ENCODE data around the gene CDHR3. TPM values are rescaled to one million over a fixed set of nuclear protein-coding genes. Genes with fewer than 3 reads are reported as not detected.

The CDHR3 gene, protein sequence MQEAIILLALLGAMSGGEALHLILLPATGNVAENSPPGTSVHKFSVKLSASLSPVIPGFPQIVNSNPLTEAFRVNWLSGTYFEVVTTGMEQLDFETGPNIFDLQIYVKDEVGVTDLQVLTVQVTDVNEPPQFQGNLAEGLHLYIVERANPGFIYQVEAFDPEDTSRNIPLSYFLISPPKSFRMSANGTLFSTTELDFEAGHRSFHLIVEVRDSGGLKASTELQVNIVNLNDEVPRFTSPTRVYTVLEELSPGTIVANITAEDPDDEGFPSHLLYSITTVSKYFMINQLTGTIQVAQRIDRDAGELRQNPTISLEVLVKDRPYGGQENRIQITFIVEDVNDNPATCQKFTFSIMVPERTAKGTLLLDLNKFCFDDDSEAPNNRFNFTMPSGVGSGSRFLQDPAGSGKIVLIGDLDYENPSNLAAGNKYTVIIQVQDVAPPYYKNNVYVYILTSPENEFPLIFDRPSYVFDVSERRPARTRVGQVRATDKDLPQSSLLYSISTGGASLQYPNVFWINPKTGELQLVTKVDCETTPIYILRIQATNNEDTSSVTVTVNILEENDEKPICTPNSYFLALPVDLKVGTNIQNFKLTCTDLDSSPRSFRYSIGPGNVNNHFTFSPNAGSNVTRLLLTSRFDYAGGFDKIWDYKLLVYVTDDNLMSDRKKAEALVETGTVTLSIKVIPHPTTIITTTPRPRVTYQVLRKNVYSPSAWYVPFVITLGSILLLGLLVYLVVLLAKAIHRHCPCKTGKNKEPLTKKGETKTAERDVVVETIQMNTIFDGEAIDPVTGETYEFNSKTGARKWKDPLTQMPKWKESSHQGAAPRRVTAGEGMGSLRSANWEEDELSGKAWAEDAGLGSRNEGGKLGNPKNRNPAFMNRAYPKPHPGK
- total RNA-seq, result 0.62 TPM
- long read RNA-seq, partial matches to known transcripts, result 0 of 1 reads
- long read RNA-seq, other reads (novel, unspliced or antisense), result 1 of 1 reads

DNA sequence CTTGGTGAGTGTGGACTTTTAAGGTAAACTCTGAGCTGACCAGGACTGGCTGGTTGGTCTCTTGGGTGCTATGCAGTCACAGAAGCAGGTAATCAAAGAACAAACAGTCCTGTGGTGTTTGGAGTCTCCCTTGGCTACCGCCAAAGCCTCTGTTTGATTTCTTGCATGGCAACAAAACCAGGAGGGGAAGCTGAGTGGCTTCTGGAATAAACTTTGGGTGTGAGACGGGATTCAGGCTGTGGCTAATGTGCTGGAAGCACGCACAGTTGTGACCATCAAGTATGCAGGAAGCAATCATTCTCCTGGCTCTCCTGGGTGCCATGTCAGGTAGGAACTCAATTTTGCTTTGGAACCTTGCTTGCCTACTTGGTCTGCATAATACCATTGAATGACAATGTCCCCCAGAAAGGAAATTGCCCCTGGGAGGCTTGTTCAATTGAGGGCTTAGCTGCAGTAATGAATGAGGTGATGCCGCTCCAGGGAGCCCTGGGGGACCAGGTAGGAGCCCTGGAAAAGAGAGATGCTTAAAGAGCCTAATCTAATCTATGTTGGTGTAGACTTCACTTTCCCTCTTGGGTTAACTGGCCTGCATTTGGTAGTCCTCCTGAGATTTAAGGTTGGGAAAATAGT is at the start of gene CDHR3:
Gene CDHR3 (plus strand): TSS at position 227 of the 630 bp plus-strand sequence. CDS start 55 bp downstream, at position 282.
- DNase-seq (ENCODE audit: low spot score), result no peak
- intact Hi-C loops (cut with DNase I), result no loop called here

DNA sequence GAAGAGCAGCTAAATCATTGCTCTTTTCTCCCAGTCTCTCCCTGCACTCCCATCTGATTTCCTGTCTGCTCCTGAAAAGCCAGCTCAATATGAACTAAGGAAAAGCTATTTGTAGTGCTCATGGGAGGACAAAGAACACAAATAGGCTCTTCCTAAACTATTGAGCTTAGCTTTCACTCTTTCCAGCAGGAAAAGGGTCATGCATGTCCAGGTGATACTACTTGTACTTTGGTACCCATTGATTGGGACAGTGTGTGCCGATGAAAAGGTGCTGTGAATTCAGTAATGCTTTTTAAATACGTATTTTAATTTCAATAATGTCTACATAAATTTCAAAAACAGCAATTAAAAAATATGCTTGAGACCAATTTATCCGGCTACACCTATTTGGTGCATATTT is 49.1 kb upstream of the CDHR3 start:
- DNase-seq (ENCODE audit: low spot score), result no peak
- intact Hi-C loops (cut with DNase I), result no loop called here

- no peak for DNase-seq (ENCODE audit: low spot score)
- intact Hi-C loops (cut with DNase I), result no loop called here
Observed at GRCh38 chr7:105916603-105917002, 46.5 kb upstream of the CDHR3 start.

GRCh38 chr7:105917659-105918058 is 45.4 kb upstream of the CDHR3 start:
- no peak for DNase-seq (ENCODE audit: low spot score)
- intact Hi-C loops (cut with DNase I), result no loop called here

- intact Hi-C loops (cut with DNase I), result no loop called here
- no peak for DNase-seq (ENCODE audit: low spot score)
Observed at GRCh38 chr7:105920766-105921165, 42.3 kb upstream of the CDHR3 start.

DNA sequence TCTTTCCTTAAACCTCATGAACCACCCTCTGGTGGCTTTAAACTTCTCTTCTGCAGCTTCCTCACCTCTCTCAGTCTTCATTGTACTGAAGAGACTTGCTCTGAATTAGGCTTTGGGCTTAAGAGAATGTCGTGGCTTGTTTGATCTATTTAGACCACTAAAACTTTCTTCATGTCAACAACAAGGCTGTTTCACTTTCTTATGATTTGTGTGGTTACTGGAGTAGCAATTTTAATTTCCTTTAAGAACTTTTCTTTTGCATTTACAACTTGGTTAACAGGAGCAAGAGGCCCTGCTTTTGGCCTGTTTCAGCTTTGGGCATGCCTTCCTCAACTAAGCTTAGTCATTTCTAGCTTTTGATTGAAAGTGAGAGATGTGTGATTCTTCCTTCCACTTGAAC is 38.1 kb upstream of the CDHR3 start:
- intact Hi-C loops (cut with DNase I), result no loop called here
- DNase-seq (ENCODE audit: low spot score), result no peak

- DNase-seq (ENCODE audit: low spot score), result no peak
- intact Hi-C loops (cut with DNase I), result no loop called here
Observed at GRCh38 chr7:105926131-105926530, 36.9 kb upstream of the CDHR3 start.

GRCh38 chr7:105931179-105931578 is 31.9 kb upstream of the CDHR3 start:
- intact Hi-C loops (cut with DNase I), result no loop called here
- no peak for DNase-seq (ENCODE audit: low spot score)

DNA sequence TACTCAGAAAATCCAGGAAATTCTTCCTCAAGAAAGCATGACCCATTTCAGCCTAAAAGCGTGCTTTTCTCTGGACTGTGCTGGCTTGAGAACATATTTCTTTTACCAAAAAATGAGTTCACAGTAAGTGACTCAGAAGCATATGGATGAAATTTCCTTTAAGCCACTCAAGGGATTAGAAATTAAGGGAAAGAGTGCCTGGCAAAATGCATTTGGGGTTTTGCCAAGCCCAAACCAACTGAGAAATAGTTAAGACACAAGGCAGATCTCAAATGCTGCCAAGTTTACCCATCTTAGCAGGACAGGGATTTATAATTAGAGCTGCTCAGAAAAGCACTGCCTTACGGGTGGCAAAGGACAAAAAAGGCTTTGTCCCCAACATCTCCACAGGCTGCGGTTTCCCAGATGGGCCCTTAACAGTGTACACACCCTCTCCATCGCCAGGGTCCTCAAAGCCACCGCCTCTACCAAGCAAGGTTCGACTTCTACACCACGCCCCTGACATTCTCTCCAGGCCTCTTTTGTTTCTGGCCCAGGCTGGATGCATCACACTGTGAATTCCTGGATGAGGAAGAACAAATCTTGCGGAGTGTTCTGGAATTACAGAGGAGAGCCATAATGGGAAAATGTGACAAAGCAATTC is 30.1 kb upstream of the CDHR3 start:
- intact Hi-C loops (cut with DNase I), result no loop called here
- no peak for DNase-seq (ENCODE audit: low spot score)

DNA sequence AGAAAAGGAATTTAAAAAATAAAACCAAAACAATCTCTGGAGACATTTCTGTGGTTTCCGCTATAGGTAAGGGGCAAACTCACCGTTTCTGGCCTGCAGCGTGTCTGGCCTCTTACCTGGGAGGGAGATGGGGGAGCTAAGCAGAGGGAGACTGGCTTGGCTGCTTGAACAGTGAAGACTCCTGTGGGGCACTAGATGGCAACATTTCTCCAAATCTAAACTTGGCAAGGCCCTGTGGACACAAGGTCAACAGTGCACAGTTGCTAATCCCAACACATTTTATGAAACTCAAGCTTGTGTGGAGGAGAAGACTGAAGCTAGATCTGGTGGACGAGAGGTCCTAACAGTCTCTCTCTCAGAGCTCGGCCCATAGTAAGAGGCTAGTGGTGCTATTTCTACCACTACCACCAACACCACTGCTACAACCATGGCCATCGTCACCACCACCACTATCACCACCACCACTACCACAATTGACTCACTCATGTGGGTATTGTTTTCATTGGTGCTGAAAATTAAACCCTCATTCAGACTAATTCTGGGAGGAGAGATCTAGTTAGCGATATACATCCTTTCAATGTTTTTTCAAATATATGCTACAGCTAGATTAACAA is 28.4 kb upstream of the CDHR3 start:
- intact Hi-C loops (cut with DNase I), result loop anchor here (2.0 kb wide), 1 partner anchor 108 kb away; no protein-coding TSS in a partner anchor
- DNase-seq (ENCODE audit: low spot score), result no peak

DNA sequence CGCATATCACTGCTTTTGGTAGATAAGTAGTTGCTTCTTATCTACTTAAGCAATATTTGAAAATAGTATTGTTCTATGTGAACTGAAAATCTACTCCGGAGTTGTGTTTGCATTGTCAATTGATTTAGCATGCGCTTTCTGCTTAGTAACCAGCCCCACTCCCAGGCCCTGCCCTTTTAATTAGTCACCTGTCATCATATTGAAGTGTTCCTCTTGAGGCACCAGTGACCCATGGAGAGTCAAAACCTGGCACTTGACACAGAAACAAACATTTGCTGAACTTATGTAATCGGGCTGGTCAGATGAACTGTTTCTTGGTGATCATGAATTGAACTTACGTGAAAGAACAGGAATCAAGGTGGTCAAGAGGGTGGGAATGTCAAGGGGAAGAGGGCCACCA is 27.8 kb upstream of the CDHR3 start:
- intact Hi-C loops (cut with DNase I), result loop anchor here (2.0 kb wide), 1 partner anchor 108 kb away; no protein-coding TSS in a partner anchor
- DNase-seq (ENCODE audit: low spot score), result no peak

- DNase-seq (ENCODE audit: low spot score), result no peak
- intact Hi-C loops (cut with DNase I), result no loop called here
Observed at GRCh38 chr7:105937411-105937810, 25.7 kb upstream of the CDHR3 start.

DNA sequence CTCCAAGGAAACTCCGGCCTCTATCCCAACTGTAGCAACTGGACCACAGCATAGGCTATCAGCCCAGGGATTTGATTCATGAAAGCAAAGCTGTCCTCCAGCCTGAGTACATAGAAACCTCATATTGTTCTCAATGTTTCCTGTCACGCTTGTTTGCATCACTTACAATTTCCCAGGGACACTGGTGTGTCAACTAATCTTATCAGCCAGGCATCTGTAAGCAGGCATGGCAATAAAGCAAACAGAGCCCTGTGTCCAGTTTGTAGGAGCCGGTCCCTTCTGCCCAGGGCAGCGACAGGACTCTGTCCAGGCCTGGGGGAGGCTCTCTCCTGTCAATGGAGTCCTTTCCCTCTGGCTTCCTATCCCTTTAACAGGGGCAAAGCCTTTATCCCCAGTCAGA is 23.0 kb upstream of the CDHR3 start:
- intact Hi-C loops (cut with DNase I), result no loop called here
- DNase-seq (ENCODE audit: low spot score), result no peak

- intact Hi-C loops (cut with DNase I), result no loop called here
- DNase-seq (ENCODE audit: low spot score), result no peak
Observed at GRCh38 chr7:105941596-105941995, 21.5 kb upstream of the CDHR3 start.

- intact Hi-C loops (cut with DNase I), result no loop called here
- no peak for DNase-seq (ENCODE audit: low spot score)
Observed at GRCh38 chr7:105943486-105943885, 19.6 kb upstream of the CDHR3 start.

- no peak for DNase-seq (ENCODE audit: low spot score)
- intact Hi-C loops (cut with DNase I), result no loop called here
Observed at GRCh38 chr7:105945848-105946247, 17.2 kb upstream of the CDHR3 start.

- DNase-seq (ENCODE audit: low spot score), result no peak
- intact Hi-C loops (cut with DNase I), result no loop called here
Observed at GRCh38 chr7:105951597-105951996, 11.5 kb upstream of the CDHR3 start.

DNA sequence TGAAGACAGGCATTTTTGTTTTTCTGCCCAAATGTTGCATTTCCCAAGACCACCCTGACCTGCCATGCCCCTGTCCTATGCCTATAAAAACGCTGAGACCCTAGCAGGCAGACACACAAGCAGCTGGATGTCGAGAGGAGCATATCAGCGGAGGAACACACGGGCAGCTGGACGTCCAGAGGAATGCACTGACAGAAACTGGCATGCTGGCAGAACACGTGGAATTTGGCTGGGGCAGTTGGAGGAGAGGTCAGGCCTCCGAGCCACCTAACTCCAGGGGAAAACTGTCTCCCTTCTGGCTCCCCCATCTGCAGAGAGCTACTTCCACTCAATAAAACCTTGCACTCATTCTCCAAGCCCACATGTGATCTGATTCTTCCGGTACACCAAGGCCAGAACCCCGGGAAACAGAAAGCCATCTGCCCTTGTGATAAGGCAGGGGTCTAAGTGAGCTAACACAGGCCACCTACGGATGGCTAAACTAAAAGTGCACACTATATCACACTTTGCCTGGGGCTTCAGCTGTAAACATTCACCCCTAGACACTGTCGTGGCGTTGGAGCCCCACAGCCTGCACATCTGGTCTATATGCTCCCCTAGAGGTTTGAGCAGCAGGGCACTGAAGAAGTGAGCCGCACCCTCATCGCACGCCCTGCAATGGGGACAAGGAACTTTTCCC is 10.0 kb upstream of the CDHR3 start:
- no peak for DNase-seq (ENCODE audit: low spot score)
- intact Hi-C loops (cut with DNase I), result no loop called here

- DNase-seq (ENCODE audit: low spot score), result no peak
- intact Hi-C loops (cut with DNase I), result no loop called here
Observed at GRCh38 chr7:105954711-105955110, 8.4 kb upstream of the CDHR3 start.
